Skin of body (tissue), 2 donors: ENCODE results near the gene PIP5K1C. TPM values are rescaled to one million over a fixed set of nuclear protein-coding genes. Genes with fewer than 3 reads are reported as not detected.

Source experiments
- DNase-seq: peaks from one replicate; lab custom pipeline; 2025; lab: John Stamatoyannopoulos, UW
- total RNA-seq: library from RNA; depleted of rRNA; stranded (reverse); fragments of >200 nt; gene quantifications from one replicate; pipeline ENCODE4 v1.2.3, GENCODE V29; 2014

The PIP5K1C gene
- total RNA-seq, 1 donor from 2014 or later = 8.9 TPM

DNA sequence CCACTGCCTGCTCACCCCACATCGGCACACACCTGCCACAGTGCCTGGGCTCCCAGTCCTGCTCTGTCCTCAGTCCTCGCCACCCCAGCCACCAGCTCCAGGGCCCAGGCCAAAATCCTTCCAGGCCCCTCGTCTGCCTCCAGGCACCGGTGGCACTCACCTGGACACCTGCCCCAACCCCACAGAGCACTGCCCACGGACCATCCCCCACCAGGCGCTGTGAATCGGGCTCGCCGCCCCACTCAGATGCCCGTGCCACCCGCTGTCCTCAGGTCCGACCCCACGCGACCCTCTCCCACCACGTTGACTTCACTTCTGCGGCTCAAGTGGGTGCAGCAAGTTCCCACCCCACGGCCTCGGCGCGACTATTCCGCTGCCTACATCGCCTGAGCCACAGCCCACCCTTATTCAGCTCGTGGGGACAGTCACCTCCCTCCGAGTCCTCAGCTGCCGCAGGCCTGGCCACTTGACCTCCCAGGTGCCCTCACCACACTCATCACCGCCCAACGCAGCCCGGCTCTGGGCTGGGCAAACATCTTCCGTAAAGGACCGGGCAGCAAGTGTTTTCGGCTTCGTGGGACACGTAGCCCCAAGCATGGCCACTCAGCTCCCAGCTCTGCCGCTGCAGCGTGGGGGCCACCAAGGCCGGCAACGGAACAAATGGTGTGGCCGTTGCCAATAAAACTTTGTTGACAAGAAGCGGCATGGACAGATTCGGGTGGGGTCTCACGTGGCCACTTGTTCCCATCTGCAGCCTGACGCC is 5.7 kb downstream of the PIP5K1C start:
- no peak for DNase-seq

DNA sequence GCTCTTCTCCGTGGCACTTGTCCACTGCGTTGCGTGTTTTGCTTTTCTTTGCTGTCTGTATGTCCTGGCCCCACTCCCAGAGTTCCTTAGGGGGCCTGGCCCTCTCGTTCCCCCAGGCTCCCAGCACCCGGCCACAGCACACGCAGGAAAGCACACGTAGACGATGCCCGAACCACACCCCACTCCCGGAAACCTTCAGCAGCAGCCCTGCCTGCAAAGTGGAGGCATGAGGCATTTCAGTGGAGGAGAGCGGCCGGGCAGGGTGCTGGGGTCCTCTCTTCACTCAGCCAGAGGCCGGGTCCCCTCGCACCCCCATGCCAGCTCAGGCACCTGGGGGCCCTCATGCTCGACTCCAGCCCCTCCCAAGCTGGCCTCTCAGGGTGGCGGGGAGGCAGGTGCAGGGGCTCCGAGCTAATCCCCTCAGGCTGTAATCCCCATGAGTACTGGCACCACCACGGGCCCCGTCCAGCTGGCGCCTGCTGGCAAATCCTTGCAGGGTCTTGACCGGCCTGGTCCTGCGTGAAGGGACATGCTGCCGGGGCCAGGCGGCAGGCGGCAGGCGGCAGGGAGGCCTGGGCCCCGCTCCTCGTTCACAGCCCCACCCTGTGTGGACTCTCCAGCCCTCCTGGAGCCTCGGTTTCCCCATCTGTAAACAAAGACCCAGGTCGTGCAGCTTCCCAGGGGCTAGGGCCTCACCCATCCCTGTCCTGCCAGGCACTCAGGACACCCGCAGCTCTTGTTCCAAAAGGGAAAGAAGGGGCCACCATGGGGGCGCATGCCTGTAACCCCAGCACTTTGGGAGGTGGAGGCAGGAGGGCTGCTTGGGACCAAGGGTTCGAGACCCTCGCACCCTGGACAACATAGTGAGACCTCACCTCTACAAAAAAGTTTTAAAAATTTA is 7.0 kb downstream of the PIP5K1C start:
- no peak for DNase-seq

DNA sequence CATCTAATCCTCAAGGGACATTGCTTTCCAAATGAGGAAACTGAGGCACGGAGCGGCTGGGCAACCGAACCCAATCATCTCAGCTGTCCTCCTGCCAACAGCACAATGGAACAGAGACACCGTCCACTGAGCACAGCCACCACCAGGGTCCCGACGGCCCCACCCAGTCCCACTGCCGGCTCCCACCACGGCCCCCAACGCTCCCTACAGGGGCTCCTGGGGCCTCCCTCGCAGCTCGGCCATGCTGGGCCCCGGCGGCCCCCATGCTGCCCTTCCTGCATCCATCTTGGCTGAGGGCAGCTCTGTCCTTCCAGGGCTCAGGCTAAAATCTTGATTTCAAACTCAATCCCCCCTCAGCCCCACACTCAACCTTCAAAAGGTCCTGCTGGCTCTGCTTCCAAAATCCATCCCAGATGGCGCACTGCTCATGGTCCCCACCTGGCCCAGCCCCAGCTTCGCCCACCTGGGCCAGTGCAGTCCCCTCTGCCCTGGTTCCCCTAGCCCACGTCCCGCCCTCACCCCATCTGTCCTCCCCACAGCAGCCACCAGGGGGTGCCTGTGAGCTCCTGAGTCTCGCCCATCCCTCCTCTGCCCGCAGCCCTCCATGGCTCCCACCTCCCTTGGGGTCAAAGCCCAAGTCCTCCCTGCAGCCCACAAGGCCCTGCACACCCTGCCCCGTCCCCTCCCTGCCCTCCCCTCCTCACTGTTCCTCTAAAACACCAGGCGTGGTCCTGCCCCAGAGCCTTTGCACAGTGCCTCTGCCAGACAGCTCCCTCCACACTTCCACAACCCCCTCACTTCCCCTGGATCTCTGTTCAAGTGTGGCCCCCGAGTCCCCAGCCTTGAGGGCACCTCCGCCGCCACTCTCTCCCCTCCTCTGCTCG is 7.9 kb downstream of the PIP5K1C start:
- DNase-seq = no peak

DNA sequence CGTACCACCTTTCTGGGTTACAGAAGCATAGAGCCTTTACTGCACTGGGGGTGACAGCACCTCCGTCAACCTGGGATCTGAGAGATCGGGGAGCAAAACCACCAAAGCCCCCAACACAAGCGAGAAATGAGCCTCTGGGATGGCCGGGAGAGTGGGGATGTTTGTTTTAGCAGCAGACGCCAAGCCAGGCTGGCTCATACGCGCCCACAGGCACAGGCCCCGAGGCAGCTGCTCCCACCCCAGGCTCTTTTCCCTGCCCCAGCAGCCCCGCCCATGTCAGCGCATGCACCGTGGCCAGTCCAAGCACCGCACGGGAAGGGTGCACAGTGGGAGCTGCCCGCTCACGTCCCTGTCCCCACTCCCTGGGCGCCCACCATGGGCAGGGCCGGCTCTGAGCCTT is 8.5 kb downstream of the PIP5K1C start:
- DNase-seq = no peak

DNA sequence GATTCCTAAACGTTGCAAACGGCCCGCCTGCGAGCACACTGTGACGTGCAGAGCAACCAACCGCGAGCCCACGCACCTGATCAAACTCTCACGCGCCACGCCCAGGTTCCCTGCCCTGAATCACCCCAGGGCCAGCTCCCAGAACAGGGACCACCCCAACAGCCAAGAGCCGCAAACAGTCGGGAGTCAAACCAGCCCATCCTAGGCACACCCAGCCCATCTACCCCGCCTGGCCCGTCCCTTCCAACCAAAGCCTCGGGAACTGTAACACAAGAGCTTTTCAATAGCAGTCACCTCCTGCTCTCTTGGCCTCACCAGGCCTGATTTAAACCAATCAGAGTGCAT is 8.9 kb downstream of the PIP5K1C start:
- no peak for DNase-seq

DNA sequence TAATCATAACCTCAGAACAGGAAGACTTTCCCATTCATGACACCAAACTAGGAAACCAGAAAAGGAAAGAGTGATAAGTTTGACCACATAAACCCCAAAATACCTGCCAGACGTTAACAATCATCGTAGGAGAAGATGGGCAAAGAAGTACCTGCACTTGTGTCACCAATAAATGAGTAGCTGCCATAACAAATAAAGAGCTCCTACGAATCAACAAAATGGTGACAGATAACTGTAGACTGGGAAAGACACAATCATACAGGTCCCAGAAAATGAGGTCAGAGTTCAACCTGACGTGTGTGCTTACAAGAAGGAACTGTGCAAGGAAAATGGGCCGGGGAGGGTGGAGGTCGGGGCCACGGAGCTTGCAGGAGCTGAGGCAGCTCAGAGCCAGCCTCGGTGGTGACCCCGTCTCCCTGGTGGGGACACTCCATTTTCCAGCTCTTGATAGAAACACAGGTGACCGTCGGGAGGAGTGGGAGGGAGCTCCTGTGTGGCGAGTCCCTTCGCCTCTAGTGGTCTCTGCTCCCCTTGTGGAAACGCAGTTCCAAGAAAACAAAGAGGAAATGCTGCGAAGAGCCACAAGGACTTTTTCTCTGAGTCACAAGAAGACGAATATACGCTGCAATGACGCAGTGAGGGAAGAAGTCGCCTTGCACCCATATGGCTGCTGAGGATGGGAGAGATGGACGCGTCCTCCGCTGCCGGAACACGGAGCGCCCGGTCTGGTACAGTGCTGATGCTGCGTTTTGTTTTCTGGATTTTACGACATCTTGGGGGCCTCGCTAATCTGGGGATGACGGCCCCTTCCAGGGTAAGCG is 9.5 kb downstream of the PIP5K1C start:
- DNase-seq = no peak

DNA sequence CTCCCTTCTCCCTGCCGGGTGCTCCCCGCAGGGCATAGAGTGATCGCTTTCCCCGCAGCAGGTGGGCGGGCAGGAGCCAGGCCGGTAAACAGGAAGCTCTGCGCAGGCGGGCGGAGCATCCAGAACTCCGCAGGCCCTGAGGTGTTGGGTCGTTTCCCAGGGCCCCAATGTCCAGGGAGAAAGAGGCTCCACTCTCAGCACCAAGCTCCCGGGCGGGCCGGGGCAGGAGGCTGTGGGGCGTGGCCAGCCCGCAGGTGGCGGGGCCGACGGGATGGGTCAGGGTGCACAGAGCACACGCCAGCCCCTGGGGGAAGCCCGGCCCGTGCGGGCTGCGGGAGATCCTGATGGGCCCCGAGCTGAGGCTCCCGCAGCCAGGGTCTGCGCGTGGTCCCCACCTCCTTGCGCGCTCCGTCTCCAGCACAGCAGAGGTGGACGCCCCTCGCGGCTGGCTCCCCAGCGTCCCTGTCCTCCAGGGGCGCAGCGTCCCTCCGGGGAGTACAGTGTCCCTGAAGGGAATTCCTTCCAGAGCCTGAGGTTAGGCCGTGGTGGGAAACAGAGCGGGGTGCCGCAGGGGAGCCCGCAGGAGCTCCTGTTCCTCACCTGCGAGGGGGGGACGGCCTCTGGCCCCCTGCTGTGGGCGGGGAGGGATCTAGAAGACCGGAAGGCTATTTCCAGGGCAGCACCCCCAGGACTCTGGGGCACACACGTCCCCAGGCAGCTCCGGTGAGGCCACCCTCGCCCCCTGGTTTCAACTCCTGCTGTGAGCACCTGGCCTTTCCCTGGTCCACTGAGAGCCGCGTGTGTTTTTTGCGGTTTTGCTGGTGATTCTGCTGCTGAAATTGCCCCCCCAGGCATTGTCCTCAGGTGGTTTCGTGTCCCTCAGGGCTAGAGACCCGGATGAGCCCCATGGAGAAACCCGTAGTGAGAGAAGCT is 12.2 kb downstream of the PIP5K1C start:
- DNase-seq = no peak

DNA sequence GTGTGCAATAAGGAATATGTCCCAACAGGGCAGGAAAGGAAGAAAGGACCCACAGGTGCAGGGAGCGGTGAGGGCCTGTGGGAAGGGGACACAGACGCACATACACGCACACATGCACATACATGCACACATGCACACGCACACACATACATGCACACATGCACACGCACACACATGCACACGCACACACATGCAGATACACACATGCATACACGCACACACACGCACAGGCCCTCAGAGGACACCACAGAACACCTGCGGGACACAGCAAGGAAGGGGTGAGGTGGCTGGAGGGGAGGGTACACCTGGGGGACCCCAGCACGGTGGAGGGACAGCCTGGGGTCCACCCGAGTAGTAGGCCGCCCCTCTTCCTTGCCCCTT is 12.9 kb downstream of the PIP5K1C start:
- no peak for DNase-seq

DNA sequence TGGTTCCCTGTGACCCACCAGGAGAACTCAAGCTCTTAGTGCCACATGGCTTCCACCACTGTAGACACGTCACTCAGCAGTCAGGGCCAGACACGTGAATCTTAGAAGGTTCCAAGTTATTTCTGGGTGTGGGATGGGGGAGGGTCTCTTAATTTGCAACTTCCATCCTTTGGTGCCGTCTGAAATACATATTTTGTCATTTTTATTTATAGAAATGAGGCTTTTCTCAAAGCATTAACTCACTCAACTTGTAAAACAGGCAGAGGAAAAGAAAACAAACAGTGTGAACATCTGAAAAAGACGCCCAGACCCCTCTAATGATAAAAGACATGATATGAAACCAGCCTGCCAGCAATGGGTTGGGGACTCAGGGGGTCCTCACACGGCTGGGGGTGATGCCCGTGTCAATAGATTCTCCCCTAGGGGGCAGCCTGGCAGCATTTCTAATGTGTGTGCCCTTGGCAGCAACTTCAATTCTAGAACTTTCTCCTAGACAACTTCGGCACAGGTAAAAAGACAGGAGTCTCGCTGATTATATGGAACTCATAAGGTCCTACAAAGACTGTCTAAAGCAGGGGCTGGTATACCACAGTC is 15.4 kb downstream of the PIP5K1C start:
- DNase-seq = no peak

DNA sequence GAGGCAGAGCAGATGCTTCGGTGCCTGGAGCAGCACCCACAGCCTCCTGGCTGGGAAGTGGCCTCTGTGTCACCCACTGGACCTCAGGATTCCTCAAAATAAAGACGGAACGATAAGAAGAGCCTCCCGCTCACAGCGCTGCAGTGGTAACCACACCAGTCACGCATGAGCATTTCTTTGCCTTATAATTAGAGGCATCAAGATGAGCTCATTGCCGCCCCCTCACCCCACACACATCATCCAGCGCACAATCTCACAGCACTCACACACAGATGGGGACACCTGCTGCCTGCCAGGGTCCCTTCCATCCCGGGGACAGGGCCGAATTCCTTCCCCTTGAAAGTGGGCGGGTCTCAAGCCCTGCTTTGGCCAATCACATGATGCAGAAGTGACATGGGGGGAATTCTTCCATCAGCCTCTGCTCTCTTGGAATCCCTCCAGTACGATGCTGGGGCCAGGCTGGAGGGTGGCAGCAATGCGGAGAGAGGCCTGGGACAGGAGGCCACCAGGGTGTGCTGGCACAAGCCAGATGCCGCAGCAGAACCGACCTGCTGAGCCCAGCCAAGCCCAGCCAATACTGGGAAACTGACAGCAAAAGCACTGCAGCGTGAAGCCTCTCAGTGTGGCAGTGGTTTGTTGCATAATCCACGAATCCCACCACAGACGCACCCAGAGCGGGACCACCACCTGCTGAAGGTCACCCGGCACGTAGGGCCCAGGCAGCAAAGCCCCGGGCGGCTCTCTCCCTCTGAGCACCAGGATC is 16.0 kb downstream of the PIP5K1C start:
- DNase-seq = no peak

DNA sequence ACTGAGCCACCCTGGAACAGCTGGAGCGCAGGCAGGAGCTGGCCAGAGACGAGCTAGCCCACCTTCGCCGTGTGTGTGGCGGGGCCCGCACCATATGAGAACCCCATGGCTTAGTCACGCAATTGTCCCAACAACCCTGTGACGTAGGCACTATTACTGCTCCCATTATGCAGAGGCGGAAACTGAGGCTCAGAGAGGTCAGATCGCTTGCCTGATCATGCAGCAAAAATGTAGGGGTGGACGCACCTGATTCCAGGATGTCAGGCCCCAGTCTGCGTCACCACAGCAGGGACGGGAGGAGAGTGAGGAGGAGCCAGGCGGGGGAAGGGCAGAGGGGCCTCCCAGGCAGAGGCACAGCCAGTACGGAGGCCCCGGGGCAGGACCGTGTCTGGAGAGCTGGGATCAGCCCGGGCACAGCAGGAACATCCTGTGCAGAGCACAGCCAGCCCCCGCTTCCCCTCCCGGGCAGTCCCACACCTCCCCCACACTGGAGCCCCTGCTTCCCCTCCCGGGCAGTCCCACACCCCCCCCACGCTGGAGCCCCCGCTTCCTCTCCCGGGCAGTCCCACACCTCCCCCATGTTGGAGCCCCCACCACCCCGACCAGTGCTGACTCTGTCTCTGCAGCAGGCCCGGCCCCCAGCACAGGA is 16.7 kb downstream of the PIP5K1C start:
- no peak for DNase-seq

DNA sequence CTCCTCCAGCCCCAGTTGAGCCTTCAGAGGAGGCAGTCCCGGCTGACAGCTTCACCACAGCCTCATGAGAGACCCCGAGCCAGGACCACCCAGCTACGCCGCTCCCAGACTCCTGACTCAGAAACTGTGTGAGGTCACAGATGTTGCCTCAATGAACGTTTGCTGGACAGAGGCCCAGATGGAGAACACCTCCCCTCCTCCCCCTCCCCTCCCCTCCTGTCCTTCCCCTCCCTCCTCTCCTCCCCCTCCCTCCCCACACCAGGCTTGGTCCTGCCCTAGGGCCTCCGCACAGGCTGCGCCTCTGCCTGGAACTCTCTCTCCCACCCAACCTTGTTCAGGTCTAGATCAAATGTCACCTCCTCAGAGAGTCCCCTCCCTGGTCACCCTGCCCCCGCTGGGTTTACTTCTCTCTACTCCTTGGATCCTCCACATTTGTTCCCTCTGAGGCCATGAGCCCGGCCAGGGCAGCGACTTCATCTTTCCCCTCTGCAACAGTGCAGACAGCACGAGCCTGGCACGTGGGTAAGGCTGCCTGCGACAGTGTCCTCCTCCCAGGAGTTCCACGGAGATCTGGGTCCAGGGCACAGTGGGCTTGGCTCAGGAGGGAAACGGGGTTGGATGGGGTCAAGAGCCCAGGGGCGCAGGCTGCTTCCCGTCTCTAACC is 17.4 kb downstream of the PIP5K1C start:
- DNase-seq = no peak

DNA sequence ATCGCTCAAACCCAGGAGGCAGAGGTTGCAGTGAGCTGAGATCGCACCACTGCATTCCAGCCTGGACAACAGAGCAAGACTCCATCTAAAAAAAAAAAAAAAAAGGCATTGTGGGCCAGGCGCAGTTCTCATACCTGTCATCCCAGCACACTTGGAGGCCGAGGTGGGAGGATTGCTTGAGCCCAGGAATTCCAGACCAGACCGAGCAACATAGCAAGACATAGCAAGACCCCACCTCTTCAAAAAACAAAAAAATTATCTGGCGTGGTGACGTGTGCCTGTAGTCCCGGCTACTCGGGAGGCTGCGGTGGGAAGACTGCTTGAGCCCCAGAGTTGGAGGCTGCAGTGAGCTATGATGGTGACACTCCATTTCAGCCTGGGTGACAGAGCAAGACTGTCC is 18.0 kb downstream of the PIP5K1C start:
- no peak for DNase-seq

DNA sequence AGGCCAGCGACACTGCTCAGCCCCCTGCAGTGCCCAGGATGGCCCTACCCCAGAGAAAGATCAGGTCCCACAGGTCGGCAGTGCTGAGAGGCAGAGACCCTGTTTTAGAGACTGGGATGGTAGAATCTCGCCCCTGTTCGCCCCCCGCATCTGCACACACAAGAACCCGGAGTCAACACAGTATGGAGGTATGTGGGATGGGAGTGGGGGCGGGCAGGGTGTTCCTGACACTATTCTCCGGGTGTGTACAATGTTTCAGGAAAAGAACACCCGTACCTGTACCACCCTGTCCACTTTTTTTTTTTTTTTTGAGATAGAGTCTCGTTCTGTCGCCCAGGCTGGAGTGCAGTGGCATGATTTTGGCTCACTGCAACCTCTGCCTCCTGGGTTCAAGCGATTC is 19.3 kb downstream of the PIP5K1C start:
- no peak for DNase-seq

DNA sequence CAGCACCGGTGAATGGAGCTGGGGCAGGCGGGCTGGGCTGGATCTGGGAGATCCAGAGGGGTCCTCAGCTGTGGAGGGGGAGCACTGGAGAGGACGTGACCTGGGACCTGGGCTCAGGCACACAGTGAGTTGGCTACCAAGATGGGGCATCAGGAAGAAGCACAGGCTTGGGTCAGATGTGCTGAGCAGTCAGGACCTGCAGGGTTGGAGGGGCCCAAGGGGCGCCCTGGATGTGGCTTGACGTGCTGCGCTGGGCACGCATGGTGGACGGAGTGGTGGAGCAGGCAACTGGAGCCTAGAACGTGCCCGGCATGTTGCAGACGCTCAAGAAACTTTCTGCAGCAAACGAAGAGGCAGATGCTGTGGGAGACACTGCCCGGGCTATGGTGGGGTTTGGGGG is 20.7 kb downstream of the PIP5K1C start:
- DNase-seq = no peak

DNA sequence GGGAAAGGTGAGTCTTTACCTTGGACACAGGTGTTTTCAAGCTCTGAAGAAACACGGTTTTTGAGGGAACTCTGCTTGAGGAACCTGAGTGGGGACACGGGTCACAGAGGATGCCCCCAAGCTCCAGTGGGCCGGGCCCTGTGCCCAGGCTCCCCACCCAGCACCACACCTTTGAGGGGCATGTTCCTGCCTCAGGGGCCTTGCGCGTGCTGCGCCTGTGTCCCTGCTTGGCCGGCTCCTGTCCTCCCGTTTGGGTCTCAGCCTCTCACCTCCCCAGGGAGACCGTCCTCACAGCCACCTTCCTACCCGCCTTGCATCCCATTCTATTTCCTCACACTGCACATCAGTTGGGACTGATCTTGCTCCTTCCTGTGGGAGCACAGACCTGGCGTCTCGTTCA is 21.1 kb downstream of the PIP5K1C start:
- no peak for DNase-seq

DNA sequence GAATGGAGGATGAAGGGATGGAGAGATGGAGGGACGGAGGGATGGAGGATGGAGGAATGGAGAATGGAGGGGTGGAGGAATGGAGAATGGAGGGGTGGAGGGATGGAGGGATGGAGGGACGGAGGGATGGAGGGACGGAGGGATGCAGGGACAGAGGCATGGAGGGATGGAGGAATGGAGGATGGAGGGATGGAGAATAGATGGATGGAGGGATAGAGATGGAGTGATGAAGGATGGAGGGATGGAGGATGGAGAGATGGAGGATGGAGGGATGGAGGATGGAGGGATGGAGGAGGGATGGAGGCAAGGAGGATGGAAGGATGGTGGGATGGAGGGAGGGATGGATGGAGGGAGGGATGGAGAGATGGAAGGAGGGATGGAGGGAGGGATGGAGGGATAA is 22.1 kb downstream of the PIP5K1C start:
- no peak for DNase-seq
